Mesodermal cell (in vitro differentiated cells): ENCODE data around the gene OBP2A. TPM values are rescaled to one million over a fixed set of nuclear protein-coding genes. Genes with fewer than 3 reads are reported as not detected.
"Not testable (repeated sequence)": the region's sequence is repeated elsewhere in the genome, so short reads cannot be mapped to it uniquely, and the experiment has no call there.

ENCODE experiments used
- H3K27ac ChIP-seq: 2 replicates; pipeline ENCODE4 v1.7.0; 2013; ENCODE audit warnings: mild to moderate bottlenecking, low read depth, low read length, moderate library complexity; ENCODE audit not compliant: severe bottlenecking
- H3K36me3 ChIP-seq: 2 replicates; pipeline ENCODE4 v1.7.1; 2013; ENCODE audit warnings: mild to moderate bottlenecking, low read length, moderate library complexity; ENCODE audit not compliant: control insufficient read depth, insufficient read depth
- H3K4me1 ChIP-seq: one replicate; pipeline ENCODE4 v1.7.1; 2013; ENCODE audit warnings: mild to moderate bottlenecking, low read length; ENCODE audit not compliant: insufficient read depth, control insufficient read depth, poor library complexity, severe bottlenecking
- H3K4me3 ChIP-seq: 2 replicates; pipeline ENCODE4 v1.7.0; 2013; ENCODE audit warnings: low read length, control low read depth, mild to moderate bottlenecking; ENCODE audit not compliant: insufficient read depth, poor library complexity, severe bottlenecking; ENCODE audit errors: extremely low read depth
- H3K9me3 ChIP-seq: 2 replicates; pipeline ENCODE4 v1.7.1; 2013; ENCODE audit warnings: mild to moderate bottlenecking, low read length, moderate library complexity; ENCODE audit not compliant: control insufficient read depth
- WGBS, 2 experiments: methylation state at CpG; one replicate each; pipeline ENCODE4 v1.1.5; 2013; ENCODE audit warnings: missing lambda C conversion rate in 2 of 2; ENCODE audit not compliant: insufficient coverage in 2 of 2; 5-methylcytosine and 5-hydroxymethylcytosine counted together
- polyA plus RNA-seq, 2 experiments: library from polyadenylated mRNA; stranded (reverse); fragments of 50-300 nt; gene quantifications; one replicate each; pipeline ENCODE4 v1.2.3, GENCODE V29; 2013

OBP2A gene, protein sequence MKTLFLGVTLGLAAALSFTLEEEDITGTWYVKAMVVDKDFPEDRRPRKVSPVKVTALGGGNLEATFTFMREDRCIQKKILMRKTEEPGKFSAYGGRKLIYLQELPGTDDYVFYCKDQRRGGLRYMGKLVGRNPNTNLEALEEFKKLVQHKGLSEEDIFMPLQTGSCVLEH
- 2.5 TPM for polyA plus RNA-seq (2013, experiment 1 of 2)
- polyA plus RNA-seq (2013, experiment 2 of 2) = 1.9 TPM

- H3K36me3 ChIP-seq, H3K27ac ChIP-seq, H3K4me3 ChIP-seq, H3K9me3 ChIP-seq: not testable (repeated sequence)
- H3K4me1 ChIP-seq = peaks cover 11% of the 10 kb centered on the region
- 84 to 86% methylated on average over 7 to 9 of the region's 19 CpGs for WGBS, 2 experiments
Measured at GRCh38 chr9:135545646-135546176, at the start of gene OBP2A. Gene OBP2A, plus strand, starts transcription at chr9:135546126. Its CDS starts 55 bp downstream, at chr9:135546181.

- Histone ChIP-seq H3K4me1 (peaks cover 4% of the 10 kb centered on the region), H3K4me3 (no peak overlapping the region)
Measured at GRCh38 chr9:135498381-135499126, 47.4 kb upstream of the OBP2A start.

GRCh38 chr9:135499326-135500070, 46.4 kb upstream of the OBP2A start:
- H3K9me3 ChIP-seq = no peaks in the 10 kb centered on the region
- H3K27ac ChIP-seq = peak overlapping the region; percentile 8
- peaks cover 4% of the 10 kb centered on the region for H3K4me1 ChIP-seq
- WGBS, 2 experiments = 0 to 1% methylated on average over 46 to 50 of the region's 58 CpGs
- peak overlapping the region; percentile 89 for H3K4me3 ChIP-seq
- H3K36me3 ChIP-seq = peaks cover 29% of the 10 kb centered on the region

More at GRCh38 chr9:135498381-135499126, 47.4 kb upstream of the OBP2A start:
- Histone ChIP-seq H3K36me3 (peaks cover 20% of the 10 kb centered on the region), H3K27ac (no peak overlapping the region), H3K9me3 (no peaks in the 10 kb centered on the region)
- 89 to 92% methylated on average over 14 to 15 of the region's 15 CpGs for WGBS, 2 experiments

- Histone ChIP-seq H3K4me1 (peaks cover 4% of the 10 kb centered on the region), H3K4me3 (peak overlapping the region; percentile 89), H3K27ac (peak overlapping the region; percentile 8), H3K36me3 (peaks cover 33% of the 10 kb centered on the region), H3K9me3 (no peaks in the 10 kb centered on the region)
- 0 to 2% methylated on average over 24 to 26 of the region's 29 CpGs for WGBS, 2 experiments
Measured at GRCh38 chr9:135500071-135500524, 45.8 kb upstream of the OBP2A start.

GRCh38 chr9:135500525-135501260, 45.2 kb upstream of the OBP2A start, which contains the start of gene MRPS2:
Gene MRPS2, plus strand, starts transcription at chr9:135500682. Its CDS starts 29 bp downstream, at chr9:135500711.
- Histone ChIP-seq H3K4me3 (peak within 1 kb of the TSS; percentile 89), H3K27ac (peak within 1 kb of the TSS; percentile 49), H3K4me1 (peaks cover 4% of the 10 kb centered on the region), H3K9me3 (no peaks in the 10 kb centered on the region), H3K36me3 (peaks cover 39% of the 10 kb centered on the region)
- 0 to 1% methylated on average over 38 to 73 of the region's 92 CpGs for WGBS, 2 experiments

GRCh38 chr9:135501261-135502167, 44.4 kb upstream of the OBP2A start:
- WGBS, 2 experiments = 36 to 44% methylated on average over 34 to 38 of the region's 38 CpGs
- Histone ChIP-seq H3K4me3 (peak overlapping the region; percentile 89), H3K9me3 (no peaks in the 10 kb centered on the region), H3K36me3 (peaks cover 39% of the 10 kb centered on the region), H3K27ac (peak overlapping the region; percentile 49), H3K4me1 (peaks cover 8% of the 10 kb centered on the region)

DNA sequence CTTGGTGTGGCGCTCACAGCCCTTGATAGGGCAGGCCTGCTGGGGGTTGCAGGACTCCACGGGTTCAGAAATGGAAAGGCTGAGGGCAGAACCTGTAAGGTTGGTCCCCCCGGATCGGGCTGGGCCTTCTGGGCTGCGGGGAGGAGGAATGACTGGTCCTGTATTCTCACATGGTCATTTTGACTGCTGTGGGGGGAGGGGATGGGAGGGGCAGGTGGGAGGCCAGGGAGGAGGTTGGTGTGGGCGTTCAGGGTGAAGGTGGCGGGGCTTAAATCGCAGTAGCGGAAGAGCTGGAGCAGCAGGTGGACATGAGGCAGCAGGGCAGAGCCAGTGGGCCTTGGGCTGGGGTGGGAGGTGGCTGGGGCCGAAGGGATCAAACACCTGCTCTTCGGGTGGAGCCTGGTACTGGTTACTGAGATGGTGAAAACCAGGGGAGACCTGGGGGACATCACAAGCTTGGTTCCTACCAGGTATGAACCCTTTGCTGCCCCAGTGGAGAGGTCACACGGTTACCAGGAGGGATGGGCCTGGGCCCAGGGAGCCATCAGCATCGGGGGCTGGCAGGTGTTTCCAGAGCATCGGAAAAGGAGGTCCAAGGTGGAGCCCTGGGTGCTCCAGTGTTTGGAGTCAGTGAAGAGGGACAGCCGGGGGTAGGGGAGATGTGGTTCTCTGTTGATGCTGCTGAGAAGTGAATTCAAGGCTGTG, 43.6 kb upstream of the OBP2A start:
- Histone ChIP-seq H3K4me1 (peaks cover 8% of the 10 kb centered on the region), H3K9me3 (no peaks in the 10 kb centered on the region), H3K27ac (no peak overlapping the region), H3K4me3 (peak overlapping the region; percentile 89), H3K36me3 (peaks cover 39% of the 10 kb centered on the region)
- WGBS, 2 experiments = 94 to 99% methylated on average over 15 of the region's 15 CpGs

DNA sequence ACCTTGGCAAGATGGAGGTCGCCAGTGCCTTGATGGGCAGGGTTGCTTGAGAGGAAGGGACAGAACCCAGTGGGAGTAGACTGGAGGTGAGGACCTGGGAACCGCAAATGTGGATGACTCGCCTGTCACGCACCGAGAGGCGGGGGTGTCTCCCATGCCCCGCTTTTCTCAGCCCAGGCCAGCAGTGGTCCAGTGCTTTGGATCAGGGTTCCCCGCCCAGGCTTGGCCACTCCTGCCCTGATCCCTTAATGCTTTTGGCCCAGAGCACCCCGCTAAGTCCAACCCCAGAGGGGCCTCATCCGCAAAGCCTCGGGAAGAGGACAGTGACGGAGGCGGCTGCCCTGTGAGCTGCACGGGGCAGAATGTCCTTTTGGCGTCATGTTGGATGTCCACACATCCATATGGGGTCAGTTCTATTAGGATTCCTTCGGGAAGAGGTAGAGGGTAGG, 43.0 kb upstream of the OBP2A start:
- peaks cover 8% of the 10 kb centered on the region for H3K4me1 ChIP-seq
- H3K36me3 ChIP-seq = peaks cover 39% of the 10 kb centered on the region
- WGBS, 2 experiments = 94 to 97% methylated on average over 16 of the region's 16 CpGs
- H3K27ac ChIP-seq = no peak overlapping the region
- H3K4me3 ChIP-seq = no peak overlapping the region
- H3K9me3 ChIP-seq = no peaks in the 10 kb centered on the region
